Pancreas (tissue), 10 donors: ENCODE data around the gene R3HCC1L. TPM values are rescaled to one million over a fixed set of nuclear protein-coding genes. Genes with fewer than 3 reads are reported as not detected.

Experiments
- ATAC-seq, 4 donors: fragments of 200-7000 bp; cut with Tn5 transposase; one replicate each; pipeline versions ENCODE4 v1.8.0 to v1.9.1; 2020; ENCODE audit warnings: mild to moderate bottlenecking in 4 of 4, moderate library complexity in 4 of 4
- DNase-seq, 6 donors: peaks; one replicate each; pipeline ENCODE4 v3.0.0-alpha.2; 2020
- FAIRE-seq: peaks from 2 replicates; lab custom pipeline; 2012; peaks lifted over from hg19 to GRCh38; lab: Jason Lieb, UNC
- H3K27ac ChIP-seq, 4 donors: fragments of 200-600 bp; sonication (generic); 1 replicate in 3 of 4; 2 replicates in 1 of 4; pipeline versions ENCODE4 v1.5.0 to v1.8.0; 2020
- H3K27me3 ChIP-seq, 4 donors: fragments of 200-600 bp; one replicate each; pipeline ENCODE4 v1.8.0; 2021
- H3K36me3 ChIP-seq, 3 donors: fragments of 200-600 bp; sonication (generic) in 1 of 3; one replicate each; pipeline versions ENCODE4 v1.5.0 to v1.8.0; 2020 to 2021
- H3K4me1 ChIP-seq, 3 donors: fragments of 200-600 bp; one replicate each; pipeline ENCODE4 v1.8.0; 2021
- H3K4me3 ChIP-seq, 4 donors: fragments of 200-600 bp; sonication (generic) in 2 of 4; one replicate each; pipeline versions ENCODE4 v1.5.0 to v1.8.0; 2020 to 2021
- H3K9me3 ChIP-seq, 4 donors: fragments of 200-600 bp; one replicate each; pipeline ENCODE4 v1.8.0; 2021
- WGBS, 2 donors: extraction: QIAGEN DNeasy Blood & Tissue Kit; methylation state at CpG; one replicate each; pipeline ENCODE4 v1.1.7; 2013; 5-methylcytosine and 5-hydroxymethylcytosine counted together
- intact Hi-C, 3 donors: fragments of 100-400 bp; cut with DNase I; formaldehyde crosslinking; loops; one replicate each; pipeline versions ENCODE4 v1.11.1 to v1.14.2; 2022
- polyA plus RNA-seq, 2 donors: library from polyadenylated mRNA; stranded (reverse); fragments of 200-250 nt; gene quantifications; one replicate each; pipeline ENCODE4 v1.2.3, GENCODE V29; 2013
- total RNA-seq, 6 donors: library from RNA; stranded (reverse); fragmentation: NEBNext Ultra II Directional in 4 of 6; extraction: Animal tissue kit (Norgen Biotek cat#: 25700) in 4 of 6; gene quantifications; one replicate each; pipeline versions ENCODE4 v1.2.1 to v1.2.4, GENCODE V29; 2021 to 2023
- TF ChIP-seq, protein P1 (sequence below), 4 donors: fragments of 200-600 bp; sonication (generic) in 3 of 4; IDR thresholded peaks; one replicate each; pipeline versions ENCODE4 v1.5.0 to v1.8.0; 2021; ENCODE audit warnings: antibody characterized with exemption in 4 of 4
- donor health status: healthy with polysubstance abuse.
- donor health status: DM: no; HTN: no; CAD: no; lungs with moderate emphysema.
- donor health status: DM: no; HTN: no; CAD: no.
- donor health status: control.
- donor health status: control.
- donor health status: Bipolar disorder and iron deficiency.
- donor health status: DM: yes; HTN: yes; CAD: no.
- donor health status: DM: no; HTN: no; CAD: no.
- donor health status: DM: no; HTN: no; CAD: no.
- donor health status: DM: yes; HTN: yes; CAD: no.

R3HCC1L gene
- total and polyA plus RNA-seq, 8 donors: 3.9 to 9.5 (median 4.9) TPM

DNA sequence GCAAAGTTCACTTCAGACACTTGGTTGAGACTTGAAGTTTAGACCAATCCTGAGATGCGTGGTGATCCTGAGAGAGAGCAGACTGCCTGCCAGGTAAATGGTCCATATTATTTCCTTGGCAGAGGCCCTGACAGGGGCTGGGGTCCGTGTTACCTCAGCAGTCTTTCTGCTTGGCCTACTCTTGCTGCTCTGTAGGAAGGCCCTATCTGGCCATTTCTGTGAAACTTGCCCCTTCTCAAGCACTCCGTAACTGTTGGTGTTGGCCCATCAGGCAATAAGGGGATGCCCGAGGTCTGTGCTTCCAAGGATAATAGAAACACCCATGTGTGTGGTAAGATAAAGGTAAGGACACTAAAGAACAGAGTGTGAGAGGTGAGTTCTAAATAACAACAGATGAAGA lies 113.6 kb downstream of the R3HCC1L start:
- no peaks in the 10 kb centered on the region for H3K9me3 ChIP-seq
- no peak for FAIRE-seq
- no peak for ATAC-seq
- no peak overlapping the region for H3K27ac ChIP-seq
- DNase-seq: no peak
- H3K27me3 ChIP-seq: no peaks in the 10 kb centered on the region
- TF ChIP-seq, protein P1, sequence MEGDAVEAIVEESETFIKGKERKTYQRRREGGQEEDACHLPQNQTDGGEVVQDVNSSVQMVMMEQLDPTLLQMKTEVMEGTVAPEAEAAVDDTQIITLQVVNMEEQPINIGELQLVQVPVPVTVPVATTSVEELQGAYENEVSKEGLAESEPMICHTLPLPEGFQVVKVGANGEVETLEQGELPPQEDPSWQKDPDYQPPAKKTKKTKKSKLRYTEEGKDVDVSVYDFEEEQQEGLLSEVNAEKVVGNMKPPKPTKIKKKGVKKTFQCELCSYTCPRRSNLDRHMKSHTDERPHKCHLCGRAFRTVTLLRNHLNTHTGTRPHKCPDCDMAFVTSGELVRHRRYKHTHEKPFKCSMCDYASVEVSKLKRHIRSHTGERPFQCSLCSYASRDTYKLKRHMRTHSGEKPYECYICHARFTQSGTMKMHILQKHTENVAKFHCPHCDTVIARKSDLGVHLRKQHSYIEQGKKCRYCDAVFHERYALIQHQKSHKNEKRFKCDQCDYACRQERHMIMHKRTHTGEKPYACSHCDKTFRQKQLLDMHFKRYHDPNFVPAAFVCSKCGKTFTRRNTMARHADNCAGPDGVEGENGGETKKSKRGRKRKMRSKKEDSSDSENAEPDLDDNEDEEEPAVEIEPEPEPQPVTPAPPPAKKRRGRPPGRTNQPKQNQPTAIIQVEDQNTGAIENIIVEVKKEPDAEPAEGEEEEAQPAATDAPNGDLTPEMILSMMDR (IDR thresholded peaks at IDR 0.05): no peak
- H3K4me3 ChIP-seq: no peak overlapping the region
- 88 to 95% methylated on average over 4 of the region's 4 CpGs for WGBS, 2 donors
- intact Hi-C loops: loop anchor here in 1 of 3 donors (10.0 kb wide), 1 partner anchor 67 kb away; no protein-coding TSS in a partner anchor
- peaks cover 0 to 12% (median 8%) of the 10 kb centered on the region in 3 donors for H3K36me3 ChIP-seq
- H3K4me1 ChIP-seq: no peaks in the 10 kb centered on the region

DNA sequence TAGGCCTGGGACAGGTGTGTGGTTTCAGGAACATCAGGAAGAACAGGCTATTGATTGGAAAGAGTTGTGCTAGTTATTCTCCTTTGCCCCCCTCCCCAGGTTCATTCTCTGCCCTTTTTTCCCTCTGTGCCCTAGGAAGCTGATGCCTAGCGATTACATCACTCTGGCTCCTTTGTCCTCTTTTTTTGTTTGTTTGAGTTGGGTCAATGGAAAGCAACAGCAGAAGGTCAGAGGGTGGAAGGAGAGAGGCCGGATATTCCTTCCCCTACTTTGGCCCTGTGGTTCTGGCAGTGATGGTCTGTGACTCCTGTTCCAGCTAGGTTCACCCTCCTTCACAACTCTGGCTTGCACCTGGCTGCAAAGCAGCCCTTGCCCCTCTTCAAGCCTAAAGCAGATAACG lies 114.7 kb downstream of the R3HCC1L start:
- TF ChIP-seq, protein P1 (IDR thresholded peaks at IDR 0.05): no peak
- DNase-seq: no peak
- Histone ChIP-seq H3K4me3 (no peak overlapping the region), H3K9me3 (no peaks in the 10 kb centered on the region), H3K27ac (no peak overlapping the region), H3K27me3 (no peaks in the 10 kb centered on the region), H3K4me1 (no peaks in the 10 kb centered on the region), H3K36me3 (peaks cover 0 to 9% (median 5%) of the 10 kb centered on the region in 3 donors)
- intact Hi-C loops: loop anchor here in 1 of 3 donors (10.0 kb wide), 1 partner anchor 66 kb away; no protein-coding TSS in a partner anchor
- ATAC-seq: no peak
- FAIRE-seq: no peak
- 77 to 86% methylated on average over 3 of the region's 3 CpGs for WGBS, 2 donors

DNA sequence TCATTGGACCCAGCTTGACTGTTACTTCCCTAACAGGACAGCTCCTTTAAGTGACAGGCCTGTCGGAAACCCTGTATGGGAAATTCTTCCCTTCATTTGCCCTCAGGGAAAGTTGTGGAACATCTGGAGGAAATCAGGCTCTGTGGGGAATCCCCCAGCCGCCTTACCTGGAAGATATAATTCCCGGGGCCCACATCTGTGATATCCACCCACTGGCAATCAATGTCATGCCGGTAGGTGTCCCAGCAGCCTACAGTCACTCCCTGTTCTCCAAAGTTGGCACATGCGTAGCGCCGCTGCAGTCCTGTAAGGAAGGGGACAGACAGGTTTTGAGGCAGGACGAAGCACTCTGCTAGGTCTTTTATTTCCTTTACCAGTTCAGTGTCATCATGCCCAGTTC lies 116.9 kb downstream of the R3HCC1L start:
- H3K4me1 ChIP-seq: no peaks in the 10 kb centered on the region
- no peaks in the 10 kb centered on the region for H3K27me3 ChIP-seq
- intact Hi-C loops: no loop called here
- H3K9me3 ChIP-seq: no peaks in the 10 kb centered on the region
- FAIRE-seq (no peak), DNase-seq (no peak), ATAC-seq (no peak)
- no peak overlapping the region for H3K4me3 ChIP-seq
- H3K27ac ChIP-seq: no peak overlapping the region
- 78 to 80% methylated on average over 8 of the region's 8 CpGs for WGBS, 2 donors
- H3K36me3 ChIP-seq: peaks cover 0 to 4% (median 2%) of the 10 kb centered on the region in 3 donors
- TF ChIP-seq, protein P1 (IDR thresholded peaks at IDR 0.05): no peak

DNA sequence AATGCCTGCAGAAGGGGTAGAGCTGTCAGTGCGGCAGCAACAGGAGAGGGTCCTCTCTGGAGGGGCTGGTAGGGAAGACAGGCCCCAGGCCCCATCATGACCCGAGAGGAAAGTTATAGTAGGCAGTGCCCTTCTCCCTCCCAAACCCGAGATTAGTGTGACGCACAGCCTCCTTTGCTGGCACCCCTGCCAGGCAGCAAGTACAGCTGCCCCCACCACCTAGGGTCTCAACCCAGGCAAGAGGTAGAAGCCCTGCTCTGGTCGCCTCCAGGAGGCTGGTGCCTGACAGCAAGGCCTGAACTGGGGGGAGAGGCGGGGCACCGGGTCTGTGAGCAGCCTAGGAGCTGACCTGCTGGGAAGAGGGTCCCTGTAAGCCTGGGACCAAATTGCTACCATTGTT lies 118.0 kb downstream of the R3HCC1L start:
- TF ChIP-seq, protein P1 (IDR thresholded peaks at IDR 0.05): no peak
- Histone ChIP-seq H3K27me3 (no peaks in the 10 kb centered on the region), H3K9me3 (no peaks in the 10 kb centered on the region), H3K36me3 (peaks cover 0 to 4% (median 2%) of the 10 kb centered on the region in 3 donors), H3K27ac (no peak overlapping the region), H3K4me3 (no peak overlapping the region), H3K4me1 (no peaks in the 10 kb centered on the region)
- DNase-seq (no peak), FAIRE-seq (no peak), ATAC-seq (no peak)
- WGBS, 2 donors: 89 to 93% methylated on average over 6 to 7 of the region's 7 CpGs
- intact Hi-C loops: no loop called here

DNA sequence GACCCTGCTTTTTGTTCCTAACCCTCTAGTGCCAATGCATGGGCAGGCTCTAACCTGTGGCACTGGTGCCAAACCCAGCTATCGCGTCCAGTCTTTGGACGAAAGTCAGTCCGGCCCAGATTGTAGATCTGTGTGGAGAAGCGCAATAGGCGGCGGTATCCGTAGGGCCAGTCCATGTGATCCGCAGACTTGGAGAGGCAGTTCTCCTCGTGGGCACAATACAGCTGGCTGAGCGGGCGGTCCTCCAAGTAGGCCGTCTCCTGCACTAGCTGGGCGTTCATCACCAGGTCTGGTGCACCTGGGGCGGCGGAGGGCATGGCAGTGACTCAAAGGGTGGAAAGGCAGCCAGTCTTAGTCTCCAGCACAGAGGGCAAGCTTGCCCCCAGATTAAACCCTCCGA lies 119.0 kb downstream of the R3HCC1L start:
- ATAC-seq: peak in 1 of 4 donors; percentile 6
- intact Hi-C loops: no loop called here
- Histone ChIP-seq H3K4me3 (no peak overlapping the region), H3K36me3 (peaks cover 0 to 4% (median 2%) of the 10 kb centered on the region in 3 donors), H3K27me3 (no peaks in the 10 kb centered on the region), H3K4me1 (no peaks in the 10 kb centered on the region), H3K27ac (no peak overlapping the region), H3K9me3 (no peaks in the 10 kb centered on the region)
- TF ChIP-seq, protein P1 (IDR thresholded peaks at IDR 0.05): no peak
- no peak for FAIRE-seq
- WGBS, 2 donors: 84 to 93% methylated on average over 17 of the region's 17 CpGs
- no peak for DNase-seq
